GM12865 (cell line): ENCODE data around the gene ESPNL.

Experiments
- DNase-seq: peaks from one replicate; pipeline ENCODE4 v3.0.0; 2010; ENCODE audit warnings: low read depth
- H3K4me3 ChIP-seq: 2 replicates; pipeline ENCODE4 v1.5.1; 2011; ENCODE audit warnings: mild to moderate bottlenecking, low read depth, low read length, control low read depth
- TF ChIP-seq, protein P1 (sequence below): IDR thresholded peaks from 2 replicates; pipeline ENCODE4 v1.5.1; 2011; ENCODE audit warnings: low read length, control low read depth, low read depth, inconsistent platforms; ENCODE audit not compliant: insufficient read depth; ENCODE audit errors: missing control alignments

The ESPNL gene

DNA sequence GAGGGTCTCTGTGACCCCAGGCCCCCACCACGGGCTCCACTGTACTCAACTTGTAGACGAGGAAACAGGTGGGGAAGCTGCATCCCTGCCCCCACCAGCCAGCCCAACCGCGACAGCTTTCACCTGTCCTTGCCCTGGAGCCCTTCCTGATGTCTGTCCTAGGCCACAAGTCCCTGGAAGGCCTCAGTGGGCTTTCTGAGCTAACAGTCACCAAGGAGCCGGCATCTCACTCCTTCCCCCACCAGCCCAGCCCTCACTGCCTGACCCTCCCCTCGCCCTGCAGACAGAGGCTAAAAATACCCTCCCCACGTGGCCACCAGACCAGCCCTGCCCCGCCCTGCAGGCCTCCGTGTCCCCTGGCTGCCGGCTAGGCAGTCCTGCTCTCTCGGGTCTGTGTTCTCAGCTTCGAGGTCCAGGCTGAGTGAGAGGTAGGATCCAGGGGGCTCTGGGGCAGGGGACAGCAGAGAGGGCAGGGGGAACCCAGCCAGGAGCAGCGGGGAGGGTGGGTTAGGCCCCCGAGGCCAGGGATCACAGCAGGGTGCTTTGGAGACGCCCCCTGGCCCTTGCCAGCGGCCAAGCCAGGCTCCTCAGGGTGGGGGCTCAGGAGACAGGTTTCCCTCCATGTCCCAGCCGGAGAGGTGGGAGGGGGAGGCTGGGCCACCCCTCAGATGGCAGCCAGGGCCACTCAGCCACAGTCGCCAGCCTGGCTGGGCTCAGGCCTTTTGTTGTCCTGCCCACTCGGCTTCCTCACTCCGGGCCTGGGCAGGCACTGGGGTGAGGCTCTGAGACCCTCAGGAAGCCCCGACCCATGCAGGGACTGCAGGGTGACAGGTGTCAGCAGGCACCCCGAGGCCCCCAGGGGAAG, 38.4 kb downstream of the ESPNL start, which contains the start of gene KLHL30:
KLHL30 (plus strand) TSS at position 338 of the 865 bp plus-strand sequence. CDS start 2,087 bp downstream, outside the sequence.
- no peak for DNase-seq
- TF ChIP-seq, protein P1, sequence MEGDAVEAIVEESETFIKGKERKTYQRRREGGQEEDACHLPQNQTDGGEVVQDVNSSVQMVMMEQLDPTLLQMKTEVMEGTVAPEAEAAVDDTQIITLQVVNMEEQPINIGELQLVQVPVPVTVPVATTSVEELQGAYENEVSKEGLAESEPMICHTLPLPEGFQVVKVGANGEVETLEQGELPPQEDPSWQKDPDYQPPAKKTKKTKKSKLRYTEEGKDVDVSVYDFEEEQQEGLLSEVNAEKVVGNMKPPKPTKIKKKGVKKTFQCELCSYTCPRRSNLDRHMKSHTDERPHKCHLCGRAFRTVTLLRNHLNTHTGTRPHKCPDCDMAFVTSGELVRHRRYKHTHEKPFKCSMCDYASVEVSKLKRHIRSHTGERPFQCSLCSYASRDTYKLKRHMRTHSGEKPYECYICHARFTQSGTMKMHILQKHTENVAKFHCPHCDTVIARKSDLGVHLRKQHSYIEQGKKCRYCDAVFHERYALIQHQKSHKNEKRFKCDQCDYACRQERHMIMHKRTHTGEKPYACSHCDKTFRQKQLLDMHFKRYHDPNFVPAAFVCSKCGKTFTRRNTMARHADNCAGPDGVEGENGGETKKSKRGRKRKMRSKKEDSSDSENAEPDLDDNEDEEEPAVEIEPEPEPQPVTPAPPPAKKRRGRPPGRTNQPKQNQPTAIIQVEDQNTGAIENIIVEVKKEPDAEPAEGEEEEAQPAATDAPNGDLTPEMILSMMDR = no peak
- H3K4me3 ChIP-seq = no peak within 1 kb of the TSS

DNA sequence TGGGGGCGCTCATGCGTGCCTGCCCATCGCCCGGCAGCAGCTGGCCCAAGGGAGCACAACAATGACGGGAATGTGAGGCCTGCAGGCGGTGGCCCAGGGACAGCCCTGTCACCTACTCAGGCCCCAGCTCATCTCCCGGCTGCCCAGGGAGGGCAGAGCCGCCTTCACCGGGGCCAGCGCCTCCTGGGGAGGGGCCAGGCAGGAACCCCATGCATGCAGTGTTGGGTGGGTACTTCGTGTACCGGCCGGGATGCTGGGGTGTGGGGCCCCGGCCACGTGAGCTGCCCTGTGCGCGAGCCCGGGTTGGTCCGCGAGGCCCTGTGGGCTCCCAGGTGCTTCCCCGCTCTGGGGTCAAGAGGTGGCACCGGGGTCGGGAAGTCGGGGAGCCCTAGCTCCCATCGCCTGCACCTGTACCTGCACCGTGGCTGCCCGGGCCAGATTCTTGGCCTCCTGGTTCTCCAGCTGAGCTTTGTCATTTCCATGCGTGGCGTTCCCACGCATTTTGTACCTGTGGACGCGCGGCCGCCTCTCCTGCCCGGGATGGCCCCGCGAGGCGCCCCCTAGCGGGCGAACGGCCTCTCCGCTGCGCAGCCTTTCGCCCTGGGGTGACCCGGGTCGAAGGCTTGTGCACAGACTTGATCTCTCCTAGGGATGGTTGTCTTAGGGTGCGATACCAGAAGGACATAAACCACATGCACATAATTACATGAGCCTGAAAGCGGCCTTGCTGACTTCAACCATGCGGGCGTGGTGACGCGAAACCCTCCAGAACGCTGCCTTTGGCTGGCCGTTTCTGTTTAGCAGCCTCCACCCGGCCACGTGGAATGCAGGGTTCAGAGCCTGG, 39.3 kb downstream of the ESPNL start:
- TF ChIP-seq, protein P1 = peak; percentile 77
- H3K4me3 ChIP-seq = no peak overlapping the region
- peak; percentile 46 for DNase-seq

DNA sequence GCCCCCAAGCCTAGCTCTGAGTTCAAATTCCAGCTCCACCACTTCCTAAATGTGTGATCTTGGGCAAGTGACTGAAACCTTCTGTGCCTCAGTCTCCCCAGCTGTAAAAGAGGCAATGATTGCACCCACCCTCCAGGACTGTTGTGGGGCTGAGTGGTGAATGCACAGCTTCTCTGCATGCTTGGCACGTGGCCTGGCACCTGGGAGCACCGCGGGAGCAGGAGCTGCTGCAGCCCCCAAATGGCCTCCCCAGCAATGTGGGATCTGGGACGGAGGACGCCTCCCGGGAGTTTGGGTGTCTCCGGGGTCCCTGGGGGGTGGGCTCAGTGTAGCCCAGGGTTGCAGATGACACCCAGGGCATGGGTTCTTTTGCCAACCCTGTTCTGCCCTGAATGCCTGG, 39.9 kb downstream of the ESPNL start:
- TF ChIP-seq, protein P1 = no peak
- no peak for DNase-seq

DNA sequence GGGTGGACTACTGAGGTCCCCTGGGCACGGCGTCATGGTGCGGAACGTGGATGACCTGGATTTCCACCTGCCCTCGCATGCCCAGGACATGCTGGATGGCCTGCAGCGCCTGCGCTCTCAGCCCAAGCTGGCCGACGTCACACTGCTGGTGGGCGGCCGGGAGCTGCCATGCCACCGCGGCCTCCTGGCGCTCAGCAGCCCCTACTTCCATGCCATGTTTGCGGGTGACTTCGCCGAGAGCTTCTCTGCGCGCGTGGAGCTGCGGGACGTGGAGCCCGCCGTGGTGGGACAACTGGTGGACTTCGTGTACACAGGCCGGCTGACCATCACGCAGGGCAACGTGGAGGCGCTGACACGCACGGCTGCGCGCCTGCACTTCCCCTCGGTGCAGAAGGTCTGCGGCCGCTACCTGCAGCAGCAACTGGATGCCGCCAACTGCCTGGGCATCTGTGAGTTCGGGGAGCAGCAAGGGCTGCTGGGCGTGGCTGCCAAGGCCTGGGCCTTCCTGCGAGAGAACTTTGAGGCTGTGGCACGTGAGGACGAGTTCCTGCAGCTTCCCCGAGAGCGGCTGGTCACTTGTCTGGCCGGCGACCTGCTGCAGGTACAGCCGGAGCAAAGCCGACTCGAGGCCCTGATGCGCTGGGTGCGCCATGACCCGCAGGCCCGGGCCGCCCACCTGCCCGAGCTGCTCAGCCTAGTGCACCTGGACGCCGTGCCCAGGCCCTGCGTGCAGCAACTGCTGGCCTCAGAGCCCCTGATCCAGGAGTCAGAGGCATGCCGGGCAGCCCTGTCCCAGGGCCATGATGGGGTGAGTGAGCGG, 40.8 kb downstream of the ESPNL start:
- DNase-seq = no peak
- TF ChIP-seq, protein P1 = no peak
- H3K4me3 ChIP-seq = no peak overlapping the region

More for the DNA sequence above, 39.9 kb downstream of the ESPNL start:
- H3K4me3 ChIP-seq = no peak overlapping the region

DNA sequence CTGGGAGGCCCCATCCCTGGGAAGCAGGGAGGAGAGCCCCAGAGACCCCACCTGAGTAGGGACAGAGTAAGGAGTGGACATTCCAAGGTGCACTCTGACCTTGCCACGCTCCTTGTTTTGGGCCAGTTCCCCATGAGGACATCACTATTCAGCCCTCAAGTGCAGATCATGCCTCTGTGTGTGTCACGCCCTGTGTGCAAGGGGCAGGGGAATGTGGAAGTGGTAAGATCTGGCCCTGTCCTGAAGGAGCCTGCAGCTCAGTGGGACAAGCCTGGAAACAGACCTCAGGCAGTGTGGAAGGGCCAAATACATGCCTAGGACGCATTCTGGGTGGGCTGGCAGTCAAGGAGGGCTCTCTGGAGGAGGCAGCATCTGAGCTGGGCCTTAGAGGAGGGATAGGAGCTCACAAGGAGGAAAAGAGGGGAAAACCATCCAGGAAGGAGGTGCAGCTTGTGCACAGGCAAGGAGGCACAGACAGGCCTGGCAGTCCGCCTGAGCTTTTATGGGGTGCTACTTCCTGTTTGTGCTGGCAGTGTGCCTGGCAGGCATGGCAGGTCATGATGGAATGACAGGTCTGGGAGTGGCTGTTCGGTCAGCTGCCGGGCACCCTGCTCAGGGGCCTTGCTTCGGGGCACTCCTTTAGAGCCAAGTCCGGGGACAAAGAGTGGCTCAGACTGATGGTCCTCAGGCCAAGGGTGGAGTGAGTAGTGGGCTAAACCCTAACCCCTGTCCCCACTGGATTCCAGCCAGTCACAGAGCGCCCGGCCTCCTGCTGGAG, 41.6 kb downstream of the ESPNL start:
- TF ChIP-seq, protein P1 = no peak
- no peak overlapping the region for H3K4me3 ChIP-seq
- DNase-seq = no peak
